DMS79 (cell line): ENCODE results near the gene FYB2.
"Not testable (repeated sequence)": the region's sequence is repeated elsewhere in the genome, so short reads cannot be mapped to it uniquely, and the experiment has no call there.

Experiments
- DNase-seq: peaks from one replicate; lab custom pipeline; 2025; lab: John Stamatoyannopoulos, UW

The FYB2 gene

GRCh38 chr1:56790036-56790435 is 29.2 kb downstream of the FYB2 start:
- DNase-seq: no peak

GRCh38 chr1:56788588-56788987 is 30.6 kb downstream of the FYB2 start:
- peak; percentile 82 for DNase-seq

GRCh38 chr1:56788102-56788501 is 31.1 kb downstream of the FYB2 start:
- DNase-seq: peak; percentile 44

- DNase-seq: no peak
Observed at GRCh38 chr1:56787330-56787729, 31.9 kb downstream of the FYB2 start.

- no peak for DNase-seq
Observed at GRCh38 chr1:56782773-56783172, 36.4 kb downstream of the FYB2 start.

GRCh38 chr1:56780826-56781225 is 38.4 kb downstream of the FYB2 start:
- peak; percentile 5 for DNase-seq

GRCh38 chr1:56780128-56780750 is 39.0 kb downstream of the FYB2 start:
- peak; percentile 4 for DNase-seq

GRCh38 chr1:56777972-56778371 is 41.2 kb downstream of the FYB2 start:
- DNase-seq: no peak

- not testable (repeated sequence) for DNase-seq
Observed at GRCh38 chr1:56774732-56775131, 44.5 kb downstream of the FYB2 start.

- no peak for DNase-seq
Observed at GRCh38 chr1:56774067-56774609, 45.1 kb downstream of the FYB2 start.

- peak; percentile 77 for DNase-seq
Observed at GRCh38 chr1:56773341-56774066, 45.7 kb downstream of the FYB2 start.

- no peak for DNase-seq
Observed at GRCh38 chr1:56771717-56772116, 47.5 kb downstream of the FYB2 start.

GRCh38 chr1:56758794-56759193 is 60.4 kb downstream of the FYB2 start:
- no peak for DNase-seq

GRCh38 chr1:56758135-56758534 is 61.1 kb downstream of the FYB2 start:
- DNase-seq: peak; percentile 4

GRCh38 chr1:56755911-56756310 is 63.3 kb downstream of the FYB2 start:
- no peak for DNase-seq

- no peak for DNase-seq
Observed at GRCh38 chr1:56754708-56755479, 64.3 kb downstream of the FYB2 start.

GRCh38 chr1:56745231-56745630 is 74.0 kb downstream of the FYB2 start:
- no peak for DNase-seq

GRCh38 chr1:56728964-56729363 is 90.2 kb downstream of the FYB2 start:
- no peak for DNase-seq

- DNase-seq: no peak
Observed at GRCh38 chr1:56726706-56727105, 92.5 kb downstream of the FYB2 start.

GRCh38 chr1:56719171-56719570 is 100.0 kb downstream of the FYB2 start:
- DNase-seq: no peak

GRCh38 chr1:56715156-56715555 is 104.0 kb downstream of the FYB2 start:
- DNase-seq: no peak

- peak; percentile 37 for DNase-seq
Observed at GRCh38 chr1:56713112-56713511, 106.1 kb downstream of the FYB2 start.

- peak; percentile 10 for DNase-seq
Observed at GRCh38 chr1:56712150-56712549, 107.1 kb downstream of the FYB2 start.
